Measurements from ENCODE around the gene RBM19.

- TF ChIP-seq CTCF (IDR thresholded peaks at IDR 0.05), result no peak
- no peak for TF ChIP-seq POLR2A (IDR thresholded peaks at IDR 0.05)
Measured at GRCh38 chr12:113782873-113783272, 183.3 kb downstream of the RBM19 start.

Measured in uterus (tissue), 2 donors.